ENCODE data around the gene NEK8. TPM values are rescaled to one million over a fixed set of nuclear protein-coding genes. Genes with fewer than 3 reads are reported as not detected.

NEK8 gene
- total and polyA plus RNA-seq, 2 of the 8 experiments (the other 6 are each of a cell fraction or from before 2014, with no cell fraction given), result 14.9 to 23.3 TPM

DNA sequence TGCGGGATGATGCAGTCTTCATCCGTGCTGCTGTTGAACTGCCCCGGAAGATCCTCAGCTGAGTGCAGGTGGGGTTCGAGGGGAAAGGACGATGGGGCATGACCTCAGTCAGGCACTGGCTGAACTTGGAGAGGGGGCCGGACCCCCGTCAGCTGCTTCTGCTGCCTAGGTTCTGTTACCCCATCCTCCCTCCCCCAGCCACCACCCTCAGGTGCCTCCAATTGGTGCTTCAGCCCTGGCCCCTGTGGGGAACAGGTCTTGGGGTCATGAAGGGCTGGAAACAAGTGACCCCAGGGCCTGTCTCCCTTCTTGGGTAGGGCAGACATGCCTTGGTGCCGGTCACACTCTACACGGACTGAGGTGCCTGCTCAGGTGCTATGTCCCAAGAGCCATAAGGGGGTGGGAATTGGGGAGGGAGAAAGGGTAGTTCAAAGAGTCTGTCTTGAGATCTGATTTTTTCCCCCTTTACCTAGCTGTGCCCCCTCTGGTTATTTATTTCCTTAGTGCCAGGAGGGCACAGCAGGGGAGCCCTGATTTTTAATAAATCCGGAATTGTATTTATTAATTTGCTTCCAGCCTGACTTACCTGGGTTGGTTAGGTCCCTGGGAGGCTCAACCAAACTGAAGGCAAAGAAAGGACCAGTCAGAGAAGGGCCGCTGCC lies 21.1 kb downstream of the NEK8 start:
- no peak overlapping the region for H2BK12ac ChIP-seq (ENCODE audit: low read depth, low read length)
- no peak overlapping the region for H2AFZ ChIP-seq (ENCODE audit: low read length)
- no peak overlapping the region for H3K18ac ChIP-seq (ENCODE audit: extremely low read depth, low read length)
- H4K8ac ChIP-seq (ENCODE audit: extremely low read depth, insufficient read depth, low read length), result no peak overlapping the region
- H3K4me3 ChIP-seq (ENCODE audit: extremely low read depth in 1 of 4, insufficient read depth in 2 of 4, low read depth in 3 of 4, low read length in 4 of 4), result no peak overlapping the region
- no peaks in the 10 kb centered on the region for H3K9me3 ChIP-seq (ENCODE audit: insufficient read depth in 2 of 2, low read depth in 1 of 2, low read length in 1 of 2)
- DNase-seq (ENCODE audit: low read depth in 1 of 2, low spot score in 2 of 2) (no peak), FAIRE-seq (no peak)
- no peak overlapping the region for H2BK20ac ChIP-seq (ENCODE audit: low read length)
- no peak overlapping the region for H3K56ac ChIP-seq (replicated peaks; ENCODE audit: insufficient read length, low read depth, low read length)
- peaks cover 16 to 40% of the 10 kb centered on the region in 2 experiments for H3K79me2 ChIP-seq (ENCODE audit: control insufficient read depth in 1 of 2, insufficient read depth in 2 of 2, low read length in 2 of 2)
- H3K4me2 ChIP-seq (ENCODE audit: insufficient read depth in 1 of 2, low read depth in 2 of 2, low read length in 2 of 2), result no peak overlapping the region
- H3K14ac ChIP-seq (ENCODE audit: insufficient read length), result no peak overlapping the region
- peaks cover 30 to 34% of the 10 kb centered on the region in 2 experiments for H4K20me1 ChIP-seq (replicated peaks in 1 of 2; ENCODE audit: control insufficient read depth in 1 of 2, insufficient read depth in 2 of 2, low read length in 2 of 2)
- peaks cover 18% of the 10 kb centered on the region for H3K23me2 ChIP-seq (ENCODE audit: low read depth, low read length)
- H3K4me1 ChIP-seq (replicated peaks in 1 of 4; ENCODE audit: control insufficient read depth in 3 of 4, insufficient read depth in 4 of 4, low read length in 3 of 4), result peaks cover 0 to 30% (median 24%) of the 10 kb centered on the region in 4 experiments; a peak in 6 of 7 replicates
- no peaks in the 10 kb centered on the region for H3K27me3 ChIP-seq (replicated peaks in 1 of 4; ENCODE audit: control insufficient read depth in 3 of 4, extremely low read depth in 1 of 4, insufficient read depth in 3 of 4, low read length in 3 of 4)
- ChIA-PET POLR2A (ENCODE audit: partially characterized antibody) (interaction anchor here (0.6 to 15.3 kb wide), 19 partner anchors 7 to 200 kb away, joined by 3 to 813 read pairs (median 4); partner anchors contain the start of genes FAM222B, NEK8, PROCA1 and RAB34), CTCF (ENCODE audit: partially characterized antibody) (interaction anchor here (0.6 to 11.7 kb wide), 30 partner anchors 10 to 396 kb away, joined by 3 to 316 read pairs (median 4); partner anchors contain the start of genes FLOT2, NEK8, RPL23A and TLCD1)
- H2BK5ac ChIP-seq (ENCODE audit: low read depth, low read length), result no peak overlapping the region
- no peak overlapping the region for H2AK5ac ChIP-seq (ENCODE audit: low read depth, low read length)
- no peak overlapping the region for H4K5ac ChIP-seq (ENCODE audit: insufficient read length, low read depth, low read length)
- no peak overlapping the region for H2BK15ac ChIP-seq (ENCODE audit: low read length)
- no peak overlapping the region for H3K9ac ChIP-seq (replicated peaks in 1 of 4; ENCODE audit: extremely low read depth in 1 of 4, low read depth in 3 of 4, low read length in 3 of 4)
- no peak overlapping the region for H2BK120ac ChIP-seq (replicated peaks; ENCODE audit: low read depth, low read length)
- H3K36me3 ChIP-seq (ENCODE audit: control insufficient read depth in 2 of 4, insufficient read depth in 4 of 4, low read length in 3 of 4), result peaks cover 30 to 56% (median 33%) of the 10 kb centered on the region in 4 experiments
- H3K79me1 ChIP-seq (ENCODE audit: low read depth, low read length), result peaks cover 14% of the 10 kb centered on the region
- no peak overlapping the region for H4K91ac ChIP-seq (replicated peaks; ENCODE audit: insufficient read length, low read length)
- no peak for TF ChIP-seq CEBPB (IDR thresholded peaks at IDR 0.05; ENCODE audit: low read depth, low read length)
- TF ChIP-seq TCF12 (IDR thresholded peaks at IDR 0.05; ENCODE audit: low read depth, low read length), result no peak
- TF ChIP-seq, protein P1, sequence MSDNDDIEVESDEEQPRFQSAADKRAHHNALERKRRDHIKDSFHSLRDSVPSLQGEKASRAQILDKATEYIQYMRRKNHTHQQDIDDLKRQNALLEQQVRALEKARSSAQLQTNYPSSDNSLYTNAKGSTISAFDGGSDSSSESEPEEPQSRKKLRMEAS (IDR thresholded peaks at IDR 0.05), result no peak
- TF ChIP-seq GTF2F1 (IDR thresholded peaks at IDR 0.05; ENCODE audit: borderline replicate concordance, low read depth, low read length), result no peak
- TF ChIP-seq POLR2AphosphoS5 (IDR thresholded peaks at IDR 0.05; ENCODE audit: low read depth, low read length), result no peak; the same call in 1 of the 2 replicates
- TF ChIP-seq CREB1 (IDR thresholded peaks at IDR 0.05), result no peak
- 0 out of 2 replicates have a peak overlapping the region, but pooled peaks have one; percentile 6 for H3K27ac ChIP-seq (ENCODE audit: low read depth, low read length)
- H3K4ac ChIP-seq (replicated peaks; ENCODE audit: insufficient read length, low read depth, low read length), result no peak overlapping the region
- WGBS, 2 experiments (ENCODE audit: extremely low coverage in 1 of 2, insufficient coverage in 1 of 2, insufficient read length in 1 of 2, insufficient replicate concordance in 2 of 2, low coverage in 1 of 2, low lambda C conversion rate in 2 of 2, missing lambda C conversion rate in 1 of 2), result 66% methylated on average over 11 of the region's 11 CpGs; no CpG with 5 or more reads in 1 of the 2 experiments
- H3K23ac ChIP-seq (ENCODE audit: insufficient read length), result no peak overlapping the region
